ENCODE results near the gene TCERG1L. TPM values are rescaled to one million over a fixed set of nuclear protein-coding genes. Genes with fewer than 3 reads are reported as not detected.

Gene TCERG1L
- total RNA-seq, 2 donors from 2014 or later, result 1.6 to 4.5 TPM

- Histone ChIP-seq H3K4me3 (ENCODE audit: low read length) (no peak overlapping the region), H3K9me3 (ENCODE audit: control insufficient read depth, low read length) (no peaks in the 10 kb centered on the region), H3K27me3 (ENCODE audit: control insufficient read depth, insufficient read depth, low read length, poor library complexity, severe bottlenecking) (no peaks in the 10 kb centered on the region), H3K4me1 (ENCODE audit: control insufficient read depth, insufficient read depth, low read length) (peaks cover 11% of the 10 kb centered on the region), H3K9ac (ENCODE audit: extremely low read depth, low read length, poor library complexity, severe bottlenecking) (no peak overlapping the region), H3K27ac (ENCODE audit: low read depth, low read length) (no peak overlapping the region), H3K36me3 (ENCODE audit: control insufficient read depth, insufficient read depth, low read length) (no peaks in the 10 kb centered on the region)
- H3K4me1 Mint-ChIP-seq, result peaks cover 24% of the 10 kb centered on the region
- TF ChIP-seq CTCF (conservative IDR thresholded peaks at IDR 0.05), result no peak
- peaks cover 3% of the 10 kb centered on the region for H3K9me3 Mint-ChIP-seq
- H3K27ac Mint-ChIP-seq, result no peak overlapping the region
- WGBS, 2 experiments (ENCODE audit: insufficient coverage in 1 of 2, insufficient read length in 1 of 2), result 92 to 100% methylated on average over 2 to 12 of the region's 12 CpGs
- no peak overlapping the region for H3K4me3 Mint-ChIP-seq
- H3K27me3 Mint-ChIP-seq (ENCODE audit: insufficient read depth), result peaks cover 2% of the 10 kb centered on the region
- DNase-seq, result no peak
- no peaks in the 10 kb centered on the region for H3K36me3 Mint-ChIP-seq (ENCODE audit: low read depth)
Measured at GRCh38 chr10:131277969-131278368, 33.6 kb downstream of the TCERG1L start.

- H3K36me3 Mint-ChIP-seq (ENCODE audit: low read depth), result no peaks in the 10 kb centered on the region
- no peaks in the 10 kb centered on the region for H3K9me3 ChIP-seq (ENCODE audit: control insufficient read depth, low read length)
- H3K4me1 Mint-ChIP-seq, result peaks cover 24% of the 10 kb centered on the region
- no peak overlapping the region for H3K9ac ChIP-seq (ENCODE audit: extremely low read depth, low read length, poor library complexity, severe bottlenecking)
- H3K9me3 Mint-ChIP-seq, result peaks cover 3% of the 10 kb centered on the region
- H3K4me3 Mint-ChIP-seq, result no peak overlapping the region
- no peaks in the 10 kb centered on the region for H3K27me3 ChIP-seq (ENCODE audit: control insufficient read depth, insufficient read depth, low read length, poor library complexity, severe bottlenecking)
- peaks cover 11% of the 10 kb centered on the region for H3K4me1 ChIP-seq (ENCODE audit: control insufficient read depth, insufficient read depth, low read length)
- WGBS, 2 experiments (ENCODE audit: insufficient coverage in 1 of 2, insufficient read length in 1 of 2), result 93 to 96% methylated on average over 10 to 12 of the region's 12 CpGs
- peaks cover 2% of the 10 kb centered on the region for H3K27me3 Mint-ChIP-seq (ENCODE audit: insufficient read depth)
- no peak overlapping the region for H3K27ac ChIP-seq (ENCODE audit: low read depth, low read length)
- no peak for TF ChIP-seq CTCF (conservative IDR thresholded peaks at IDR 0.05)
- DNase-seq, result no peak
- no peak overlapping the region for H3K4me3 ChIP-seq (ENCODE audit: low read length)
- H3K27ac Mint-ChIP-seq, result no peak overlapping the region
- H3K36me3 ChIP-seq (ENCODE audit: control insufficient read depth, insufficient read depth, low read length), result no peaks in the 10 kb centered on the region
Measured at GRCh38 chr10:131277278-131277677, 34.2 kb downstream of the TCERG1L start.

GRCh38 chr10:131275691-131276090 is 35.8 kb downstream of the TCERG1L start:
- H3K9me3 Mint-ChIP-seq, result no peaks in the 10 kb centered on the region
- Histone ChIP-seq H3K9me3 (ENCODE audit: control insufficient read depth, low read length) (no peaks in the 10 kb centered on the region), H3K27ac (ENCODE audit: low read depth, low read length) (no peak overlapping the region), H3K4me3 (ENCODE audit: low read length) (no peak overlapping the region), H3K9ac (ENCODE audit: extremely low read depth, low read length, poor library complexity, severe bottlenecking) (no peak overlapping the region), H3K4me1 (ENCODE audit: control insufficient read depth, insufficient read depth, low read length) (peaks cover 11% of the 10 kb centered on the region), H3K36me3 (ENCODE audit: control insufficient read depth, insufficient read depth, low read length) (no peaks in the 10 kb centered on the region), H3K27me3 (ENCODE audit: control insufficient read depth, insufficient read depth, low read length, poor library complexity, severe bottlenecking) (no peaks in the 10 kb centered on the region)
- no peak overlapping the region for H3K4me3 Mint-ChIP-seq
- no peak for DNase-seq
- H3K27ac Mint-ChIP-seq, result no peak overlapping the region
- peaks cover 5% of the 10 kb centered on the region for H3K27me3 Mint-ChIP-seq (ENCODE audit: insufficient read depth)
- H3K36me3 Mint-ChIP-seq (ENCODE audit: low read depth), result no peaks in the 10 kb centered on the region
- TF ChIP-seq CTCF (conservative IDR thresholded peaks at IDR 0.05), result no peak
- peaks cover 30% of the 10 kb centered on the region for H3K4me1 Mint-ChIP-seq
- WGBS, 2 experiments (ENCODE audit: insufficient coverage in 1 of 2, insufficient read length in 1 of 2), result 84% methylated on average over 4 of the region's 4 CpGs; no CpG with 5 or more reads in 1 of the 2 experiments

Measured in endodermal cell (in vitro differentiated cells).